Prostate gland (tissue), 2 donors: ENCODE results near the gene CNTNAP2. TPM values are rescaled to one million over a fixed set of nuclear protein-coding genes. Genes with fewer than 3 reads are reported as not detected.
"Not testable (repeated sequence)": the region's sequence is repeated elsewhere in the genome, so short reads cannot be mapped to it uniquely, and the experiment has no call there.

Experiments
- DNase-seq: peaks from one replicate; pipeline ENCODE4 v3.0.0-alpha.2; 2019; ENCODE audit warnings: low spot score
- H3K27ac ChIP-seq, 2 donors: fragments of 200-600 bp; sonication (generic); 2 replicates each; pipeline ENCODE4 v1.5.1; 2017 to 2019
- H3K27me3 ChIP-seq: fragments of 200-600 bp; sonication (generic); replicated peaks from 2 replicates; pipeline ENCODE4 v1.5.1; 2019; ENCODE audit not compliant: insufficient read depth
- H3K36me3 ChIP-seq, 2 donors: fragments of 200-600 bp; sonication (generic); 1 replicate in 1 of 2; 2 replicates in 1 of 2; pipeline versions ENCODE4 v1.5.1 to v1.8.1; 2017 to 2019
- H3K4me1 ChIP-seq: fragments of 200-600 bp; sonication (generic); replicated peaks from 2 replicates; pipeline ENCODE4 v1.5.1; 2019
- H3K4me3 ChIP-seq, 2 donors: fragments of 200-600 bp; sonication (generic); 2 replicates each; pipeline ENCODE4 v1.5.1; 2017 to 2019
- H3K9me3 ChIP-seq: fragments of 200-600 bp; sonication (generic); 2 replicates; pipeline ENCODE4 v1.5.1; 2017
- CTCF ChIP-seq, 4 experiments: fragments of 200-600 bp in 2 of 4; fragments of 450-650 bp in 2 of 4; sonication (generic) in 2 of 4; IDR thresholded peaks; 1 replicate in 3 of 4; 2 replicates in 1 of 4; pipeline ENCODE4 v1.5.1; 2016 to 2019; ENCODE audit warnings: antibody characterized with exemption in 4 of 4, mild to moderate bottlenecking in 2 of 4, moderate library complexity in 2 of 4
- POLR2A ChIP-seq: fragments of 450-650 bp; IDR thresholded peaks from one replicate; pipeline ENCODE4 v1.6.1; 2016; ENCODE audit warnings: antibody characterized with exemption, mild to moderate bottlenecking
- POLR2AphosphoS5 ChIP-seq: sonication (generic); formaldehyde crosslinking; IDR thresholded peaks from one replicate; pipeline ENCODE4 v1.6.1; 2017; ENCODE audit warnings: antibody characterized with exemption
- whole genome bisulfite sequencing: methylation state at CpG from one replicate; pipeline ENCODE4 v1.1.5; 2018; 5-methylcytosine and 5-hydroxymethylcytosine counted together
- intact Hi-C: fragments of 100-400 bp; cut with DNase I; formaldehyde crosslinking; loops from one replicate; pipeline ENCODE4 v1.14.2; 2022
- total RNA-seq, 2 donors: library from RNA; depleted of rRNA; stranded (reverse); fragments of >200 nt; gene quantifications; one replicate each; pipeline ENCODE4 v1.1.0, GENCODE V29; 2016

The CNTNAP2 gene
- total RNA-seq, 2 donors from 2014 or later = 10.6 to 43.7 TPM

DNA sequence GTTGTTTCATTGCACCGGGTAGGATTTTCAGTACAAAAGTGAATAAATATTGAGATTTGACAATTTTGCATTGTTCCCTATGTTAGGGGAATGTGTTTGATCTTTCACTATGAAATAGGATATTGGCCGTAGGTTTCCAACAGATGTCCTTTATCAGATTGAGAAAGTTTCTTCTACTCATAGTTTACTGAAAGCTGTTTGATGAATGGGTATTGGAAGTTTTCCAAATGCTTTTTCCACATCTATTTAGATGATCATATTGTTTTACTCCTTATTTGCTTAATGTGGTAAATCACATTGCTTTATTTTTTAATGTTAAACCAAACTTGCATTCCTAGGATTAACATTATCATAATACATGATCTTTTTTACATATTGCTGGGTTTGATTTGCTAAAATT is 2296.1 kb downstream of the CNTNAP2 start:
- Histone ChIP-seq H3K4me3 (no peak overlapping the region), H3K36me3 (no peaks in the 10 kb centered on the region), H3K27me3 (no peaks in the 10 kb centered on the region), H3K9me3 (no peaks in the 10 kb centered on the region), H3K4me1 (no peaks in the 10 kb centered on the region), H3K27ac (no peak overlapping the region)
- intact Hi-C loops = no loop called here
- WGBS = 29% methylated on average over 2 of the region's 2 CpGs
- TF ChIP-seq CTCF (IDR thresholded peaks at IDR 0.05) (no peak), POLR2A (no peak), POLR2AphosphoS5 (no peak)
- DNase-seq = no peak

DNA sequence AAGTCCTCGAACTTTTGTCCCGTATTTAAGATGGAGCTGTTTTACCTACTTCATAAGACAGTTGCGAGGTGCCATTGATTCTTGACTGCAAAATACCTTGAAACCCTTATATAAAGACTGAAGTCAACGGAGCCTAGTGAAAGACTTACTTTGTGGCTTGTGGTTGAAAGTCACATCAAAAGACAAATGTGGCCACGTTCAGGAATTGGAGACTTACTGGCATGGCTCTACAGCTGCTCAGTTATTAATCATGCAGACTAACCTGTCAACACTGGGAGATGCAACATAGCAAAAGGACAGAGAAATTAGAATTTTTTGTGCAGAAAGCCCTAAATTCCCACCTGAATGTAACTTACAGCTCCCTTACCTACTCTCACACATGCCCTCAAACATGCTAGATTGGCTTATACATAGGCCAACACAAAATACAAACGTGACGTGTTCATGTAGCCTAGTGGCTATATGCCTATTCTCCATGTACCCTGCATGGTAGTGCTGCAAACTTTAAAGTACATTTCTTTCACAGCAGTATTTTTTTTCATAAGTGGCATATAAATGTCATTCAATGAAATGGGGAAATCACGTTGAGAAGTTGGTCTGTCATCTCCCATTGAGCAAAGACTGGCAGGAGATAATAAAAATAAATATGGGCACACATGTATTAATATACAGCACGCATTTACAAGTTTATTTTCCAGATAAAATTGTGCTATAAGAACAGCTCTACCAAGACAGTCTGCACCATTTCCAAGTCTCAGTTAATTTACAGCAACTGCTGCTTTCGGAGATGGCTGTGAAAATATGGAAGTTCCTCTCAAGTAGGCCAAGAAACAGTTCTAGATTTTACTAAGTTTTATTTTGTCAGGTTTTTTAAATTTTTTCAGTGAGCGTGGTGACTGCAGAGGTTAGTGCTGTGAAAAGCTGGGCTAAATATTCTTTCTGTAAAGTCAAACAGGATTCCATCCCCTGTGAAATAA is 2303.5 kb downstream of the CNTNAP2 start:
- Histone ChIP-seq H3K4me3 (no peak overlapping the region), H3K36me3 (no peaks in the 10 kb centered on the region), H3K27ac (no peak overlapping the region), H3K9me3 (no peaks in the 10 kb centered on the region), H3K4me1 (no peaks in the 10 kb centered on the region), H3K27me3 (no peaks in the 10 kb centered on the region)
- intact Hi-C loops = no loop called here
- DNase-seq = no peak
- TF ChIP-seq POLR2A = no peak
- no peak for TF ChIP-seq CTCF (IDR thresholded peaks at IDR 0.05)
- no peak for TF ChIP-seq POLR2AphosphoS5
- 75% methylated on average over 11 of the region's 11 CpGs for WGBS

- H3K36me3 ChIP-seq = no peaks in the 10 kb centered on the region
- H3K27me3 ChIP-seq = no peaks in the 10 kb centered on the region
- TF ChIP-seq CTCF (IDR thresholded peaks at IDR 0.05) = no peak
- no peak for TF ChIP-seq POLR2A
- TF ChIP-seq POLR2AphosphoS5 = no peak
- no peak overlapping the region for H3K27ac ChIP-seq
- 92% methylated on average over 5 of the region's 5 CpGs for WGBS
- intact Hi-C loops = no loop called here
- no peaks in the 10 kb centered on the region for H3K4me1 ChIP-seq
- DNase-seq = no peak
- H3K9me3 ChIP-seq = no peaks in the 10 kb centered on the region
- H3K4me3 ChIP-seq = no peak overlapping the region
Measured at GRCh38 chr7:148422030-148422429, 2305.4 kb downstream of the CNTNAP2 start.

DNA sequence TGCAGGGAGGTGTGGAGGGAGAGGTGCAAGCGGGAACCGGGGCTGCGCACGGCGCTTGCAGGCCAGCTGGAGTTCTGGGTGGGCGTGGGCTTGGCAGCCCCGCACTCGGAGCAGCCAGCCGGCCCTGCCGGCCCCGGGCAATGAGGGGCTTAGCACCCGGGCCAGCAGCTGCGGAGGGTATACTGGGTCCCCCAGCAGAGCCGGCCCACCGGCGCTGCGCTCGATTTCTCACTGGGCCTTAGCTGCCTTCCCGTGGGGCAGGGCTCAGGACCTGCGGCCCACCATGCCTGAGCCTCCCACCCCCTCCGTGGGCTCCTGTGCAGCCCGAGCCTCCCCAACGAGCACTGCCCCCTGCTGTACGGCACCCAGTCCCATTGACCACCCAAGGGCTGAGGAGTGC is 2309.8 kb downstream of the CNTNAP2 start:
- H3K36me3 ChIP-seq, H3K4me1 ChIP-seq, H3K9me3 ChIP-seq, H3K27ac ChIP-seq, H3K27me3 ChIP-seq, H3K4me3 ChIP-seq, DNase-seq, intact Hi-C loops: not testable (repeated sequence)
- WGBS = 99% methylated on average over 16 of the region's 24 CpGs

DNA sequence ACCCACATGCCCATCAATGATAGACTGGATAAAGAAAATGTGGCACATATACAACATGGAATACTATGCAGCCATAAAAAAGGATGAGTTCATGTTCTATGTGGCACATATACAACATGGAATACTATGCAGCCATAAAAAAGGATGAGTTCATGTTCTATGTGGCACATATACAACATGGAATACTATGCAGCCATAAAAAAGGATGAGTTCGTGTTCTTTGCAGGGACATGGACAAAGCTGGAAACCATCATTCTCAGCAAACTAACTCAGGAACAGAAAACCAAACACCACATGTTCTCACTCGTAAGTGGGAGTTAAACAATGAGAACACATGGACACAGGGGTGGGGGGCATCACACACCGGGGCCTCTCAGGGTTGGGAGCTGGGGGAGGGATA is 2314.1 kb downstream of the CNTNAP2 start:
- H3K4me1 ChIP-seq, DNase-seq, intact Hi-C loops, H3K4me3 ChIP-seq, H3K36me3 ChIP-seq, H3K9me3 ChIP-seq, H3K27me3 ChIP-seq, H3K27ac ChIP-seq: not testable (repeated sequence)
- 87% methylated on average over 3 of the region's 3 CpGs for WGBS
